LNCAP (cell line): ENCODE measurements around the gene MAGEB3.

Experiments
- CTCF ChIP-seq: fragments of 450-650 bp; IDR thresholded peaks from 2 replicates; pipeline ENCODE4 v1.5.1; 2017; ENCODE audit warnings: mild to moderate bottlenecking

Gene MAGEB3

DNA sequence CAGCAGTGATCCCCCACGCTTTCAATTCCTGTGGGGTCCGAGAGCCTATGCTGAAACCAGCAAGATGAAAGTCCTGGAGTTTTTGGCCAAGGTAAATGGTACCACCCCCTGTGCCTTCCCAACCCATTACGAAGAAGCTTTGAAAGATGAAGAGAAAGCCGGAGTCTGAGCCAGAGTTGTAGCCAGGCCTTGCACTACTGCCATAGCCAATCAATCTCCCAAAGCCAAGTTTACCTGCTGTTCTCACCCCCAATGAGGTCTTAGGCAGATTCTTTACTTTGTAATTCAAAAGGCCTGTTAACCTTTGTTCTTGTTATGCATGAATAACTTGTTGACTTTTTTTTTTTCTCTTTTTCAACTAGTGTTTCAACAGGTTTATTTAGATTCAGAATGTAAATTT, 11.1 kb upstream of the MAGEB3 start:
- TF ChIP-seq CTCF: no peak

- no peak for TF ChIP-seq CTCF
Observed at GRCh38 chrX:30220661-30221060, 9.8 kb upstream of the MAGEB3 start.

DNA sequence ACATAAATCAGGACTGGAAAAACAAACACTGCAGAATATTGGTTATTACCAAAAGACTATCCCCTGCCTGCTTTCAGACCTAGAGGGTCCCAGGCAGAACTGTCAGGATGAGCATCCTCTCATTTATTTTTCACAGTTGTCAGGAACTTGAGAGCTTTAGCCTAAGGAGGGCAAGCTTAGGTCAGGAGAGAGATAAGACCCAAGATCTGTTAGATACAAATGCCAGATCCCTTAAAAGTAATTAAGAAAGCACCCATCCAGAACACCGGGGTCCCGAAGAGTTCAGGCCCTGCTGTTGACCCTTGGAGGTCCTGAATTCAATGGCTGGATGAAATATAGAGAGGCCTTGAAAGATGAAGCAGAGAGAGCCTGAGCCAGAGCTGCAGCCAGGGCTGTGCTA, 5.9 kb upstream of the MAGEB3 start:
- TF ChIP-seq CTCF: no peak

GRCh38 chrX:30228526-30228925, 1.9 kb upstream of the MAGEB3 start:
- no peak for TF ChIP-seq CTCF

GRCh38 chrX:30241724-30242415, 11.4 kb downstream of the MAGEB3 start, which contains the start of gene MAGEB4:
TSS of gene MAGEB4 (plus strand) at chrX:30242000. CDS start at chrX:30242136, 136 bp downstream.
- TF ChIP-seq CTCF: no peak

DNA sequence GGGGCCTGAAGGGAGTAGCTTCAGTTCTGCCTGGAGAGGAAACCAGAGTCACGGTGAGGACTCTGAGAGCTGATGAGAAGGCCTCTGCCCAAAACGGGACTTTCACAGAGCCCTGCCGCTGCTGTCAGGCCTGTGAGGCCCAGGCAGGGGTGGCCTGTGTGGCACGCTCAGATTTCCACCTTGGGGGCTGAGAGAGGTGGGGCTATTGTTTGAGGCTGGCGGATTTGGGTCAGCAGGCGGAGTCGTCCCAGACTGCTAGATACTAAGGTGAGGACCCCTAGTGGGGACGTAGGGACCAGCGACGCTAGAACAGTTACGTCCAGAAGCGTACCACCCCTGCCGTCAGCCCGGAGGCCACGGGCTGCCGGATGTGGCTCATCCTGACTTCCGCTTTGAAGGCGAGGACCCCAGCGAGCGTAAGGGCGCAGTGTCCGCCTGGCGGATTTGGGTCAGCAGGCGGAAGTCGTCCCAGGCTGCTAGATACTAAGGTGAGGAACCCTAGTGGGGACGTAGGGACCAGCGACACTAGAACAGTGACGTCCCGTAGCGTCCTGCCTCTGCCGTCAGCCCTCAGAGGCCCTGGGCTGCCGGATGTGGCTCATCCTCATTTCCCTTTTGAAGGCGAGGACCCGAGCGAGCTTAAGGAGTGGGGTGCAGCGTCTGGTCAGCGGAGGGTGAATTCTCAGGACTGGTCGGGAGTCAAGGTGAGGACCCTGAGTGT, 16.5 kb downstream of the MAGEB3 start, which contains the start of gene MAGEB1:
Gene MAGEB1, plus strand, starts transcription at position 378 of the 721 bp plus-strand sequence. CDS start 3,348 bp downstream, outside the sequence.
- no peak for TF ChIP-seq CTCF

- TF ChIP-seq CTCF: no peak
Observed at GRCh38 chrX:30248854-30249253, 18.4 kb downstream of the MAGEB3 start.
